ENCODE results near the gene GAL3ST3.

DNA sequence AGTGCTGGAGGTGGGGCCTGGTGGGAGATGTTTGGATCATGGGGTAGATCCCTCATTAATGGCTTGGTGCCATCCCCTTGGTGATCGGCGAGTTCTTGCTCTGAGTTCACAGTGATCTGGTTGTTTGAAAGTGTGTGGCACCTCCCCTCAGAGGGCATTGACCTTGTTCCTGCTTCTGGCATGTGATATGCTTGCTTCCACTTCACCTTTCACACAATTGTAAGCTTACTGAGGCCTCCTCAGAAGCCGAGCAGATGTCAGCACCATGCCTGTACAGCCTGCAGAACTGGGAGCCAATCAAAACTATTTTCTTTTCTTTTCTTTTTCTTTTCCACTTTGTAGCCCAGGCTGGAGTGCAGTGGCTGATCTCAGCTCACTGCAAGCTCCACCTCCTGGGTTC is 11.6 kb downstream of the GAL3ST3 start:
- TF ChIP-seq, protein P1, sequence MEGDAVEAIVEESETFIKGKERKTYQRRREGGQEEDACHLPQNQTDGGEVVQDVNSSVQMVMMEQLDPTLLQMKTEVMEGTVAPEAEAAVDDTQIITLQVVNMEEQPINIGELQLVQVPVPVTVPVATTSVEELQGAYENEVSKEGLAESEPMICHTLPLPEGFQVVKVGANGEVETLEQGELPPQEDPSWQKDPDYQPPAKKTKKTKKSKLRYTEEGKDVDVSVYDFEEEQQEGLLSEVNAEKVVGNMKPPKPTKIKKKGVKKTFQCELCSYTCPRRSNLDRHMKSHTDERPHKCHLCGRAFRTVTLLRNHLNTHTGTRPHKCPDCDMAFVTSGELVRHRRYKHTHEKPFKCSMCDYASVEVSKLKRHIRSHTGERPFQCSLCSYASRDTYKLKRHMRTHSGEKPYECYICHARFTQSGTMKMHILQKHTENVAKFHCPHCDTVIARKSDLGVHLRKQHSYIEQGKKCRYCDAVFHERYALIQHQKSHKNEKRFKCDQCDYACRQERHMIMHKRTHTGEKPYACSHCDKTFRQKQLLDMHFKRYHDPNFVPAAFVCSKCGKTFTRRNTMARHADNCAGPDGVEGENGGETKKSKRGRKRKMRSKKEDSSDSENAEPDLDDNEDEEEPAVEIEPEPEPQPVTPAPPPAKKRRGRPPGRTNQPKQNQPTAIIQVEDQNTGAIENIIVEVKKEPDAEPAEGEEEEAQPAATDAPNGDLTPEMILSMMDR (IDR thresholded peaks at IDR 0.05; ENCODE audit: poor library complexity): no peak
- TF ChIP-seq EZH2 (IDR thresholded peaks at IDR 0.05; ENCODE audit: borderline replicate concordance) (no peak), EZH2phosphoT487 (IDR thresholded peaks at IDR 0.05; ENCODE audit: low read depth, severe bottlenecking, unreplicated experiment) (no peak)
